ENCODE data around the gene KIAA1217.

- TF ChIP-seq EZH2phosphoT487 (IDR thresholded peaks at IDR 0.05; ENCODE audit: insufficient read depth, low read depth), result no peak
- no peak for TF ChIP-seq EZH2 (IDR thresholded peaks at IDR 0.05; ENCODE audit: insufficient read depth, poor library complexity, severe bottlenecking)
Observed at GRCh38 chr10:24261627-24262026, 52.7 kb downstream of the KIAA1217 start.

Measured in GM23248 (cell line).